Vagina (tissue), 2 donors: ENCODE results near the gene OR10T2.

ENCODE experiments used
- POLR2A ChIP-seq, 2 donors: fragments of 450-650 bp; IDR thresholded peaks; one replicate each; pipeline ENCODE4 v1.6.1; 2017; ENCODE audit warnings: antibody characterized with exemption in 2 of 2, mild to moderate bottlenecking in 2 of 2, moderate library complexity in 2 of 2
- POLR2AphosphoS5 ChIP-seq, 2 donors: sonication (generic); formaldehyde crosslinking; IDR thresholded peaks; one replicate each; pipeline ENCODE4 v1.9.0; 2017; ENCODE audit warnings: antibody characterized with exemption in 2 of 2, mild to moderate bottlenecking in 2 of 2, low read depth in 1 of 2; ENCODE audit not compliant: insufficient read depth in 1 of 2
- TF ChIP-seq, protein P1 (sequence below), 3 experiments: fragments of 450-650 bp in 2 of 3; fragments of 200-600 bp in 1 of 3; sonication (generic) in 1 of 3; IDR thresholded peaks; one replicate each; pipeline ENCODE4 v1.5.1; 2017 to 2019; ENCODE audit warnings: antibody characterized with exemption in 3 of 3, mild to moderate bottlenecking in 2 of 3, moderate library complexity in 2 of 3

DNA sequence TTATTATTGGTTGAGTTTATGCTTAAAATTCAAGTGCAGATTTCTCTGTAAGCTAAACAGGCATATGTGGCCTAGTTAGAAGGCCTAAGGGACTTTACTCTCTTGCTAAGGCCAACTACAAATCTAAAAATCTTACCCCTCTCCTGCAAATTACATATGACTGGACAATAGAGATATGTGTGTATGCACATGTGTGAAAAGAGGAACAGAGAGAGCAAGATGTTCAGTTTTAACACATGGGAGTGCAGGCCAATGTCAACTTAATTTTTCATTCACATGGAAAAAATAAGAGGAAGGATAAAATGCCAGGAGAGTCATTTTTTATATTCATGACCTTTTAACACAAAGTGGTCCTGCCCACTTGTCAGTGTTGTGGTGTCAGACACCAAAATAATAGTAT, 18.3 kb upstream of the OR10T2 start:
- TF ChIP-seq POLR2AphosphoS5 (IDR thresholded peaks at IDR 0.05; ENCODE audit: insufficient read depth in 1 of 2, low read depth in 1 of 2) = no peak
- TF ChIP-seq, protein P1, sequence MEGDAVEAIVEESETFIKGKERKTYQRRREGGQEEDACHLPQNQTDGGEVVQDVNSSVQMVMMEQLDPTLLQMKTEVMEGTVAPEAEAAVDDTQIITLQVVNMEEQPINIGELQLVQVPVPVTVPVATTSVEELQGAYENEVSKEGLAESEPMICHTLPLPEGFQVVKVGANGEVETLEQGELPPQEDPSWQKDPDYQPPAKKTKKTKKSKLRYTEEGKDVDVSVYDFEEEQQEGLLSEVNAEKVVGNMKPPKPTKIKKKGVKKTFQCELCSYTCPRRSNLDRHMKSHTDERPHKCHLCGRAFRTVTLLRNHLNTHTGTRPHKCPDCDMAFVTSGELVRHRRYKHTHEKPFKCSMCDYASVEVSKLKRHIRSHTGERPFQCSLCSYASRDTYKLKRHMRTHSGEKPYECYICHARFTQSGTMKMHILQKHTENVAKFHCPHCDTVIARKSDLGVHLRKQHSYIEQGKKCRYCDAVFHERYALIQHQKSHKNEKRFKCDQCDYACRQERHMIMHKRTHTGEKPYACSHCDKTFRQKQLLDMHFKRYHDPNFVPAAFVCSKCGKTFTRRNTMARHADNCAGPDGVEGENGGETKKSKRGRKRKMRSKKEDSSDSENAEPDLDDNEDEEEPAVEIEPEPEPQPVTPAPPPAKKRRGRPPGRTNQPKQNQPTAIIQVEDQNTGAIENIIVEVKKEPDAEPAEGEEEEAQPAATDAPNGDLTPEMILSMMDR (IDR thresholded peaks at IDR 0.05) = no peak
- no peak for TF ChIP-seq POLR2A (IDR thresholded peaks at IDR 0.05)
